Ramos (cell line): ENCODE measurements around the gene TEKT4.
"Not testable (repeated sequence)": the region's sequence is repeated elsewhere in the genome, so short reads cannot be mapped to it uniquely, and the experiment has no call there.

Experiments used
- in situ Hi-C: fragments of 300-500 bp; cut with MboI; formaldehyde crosslinking; loops from one replicate; pipeline ENCODE4 v1.14.3; 2022; ENCODE audit warnings: low sequenced_read_pairs; ENCODE audit not compliant: unreplicated experiment

Gene TEKT4, protein sequence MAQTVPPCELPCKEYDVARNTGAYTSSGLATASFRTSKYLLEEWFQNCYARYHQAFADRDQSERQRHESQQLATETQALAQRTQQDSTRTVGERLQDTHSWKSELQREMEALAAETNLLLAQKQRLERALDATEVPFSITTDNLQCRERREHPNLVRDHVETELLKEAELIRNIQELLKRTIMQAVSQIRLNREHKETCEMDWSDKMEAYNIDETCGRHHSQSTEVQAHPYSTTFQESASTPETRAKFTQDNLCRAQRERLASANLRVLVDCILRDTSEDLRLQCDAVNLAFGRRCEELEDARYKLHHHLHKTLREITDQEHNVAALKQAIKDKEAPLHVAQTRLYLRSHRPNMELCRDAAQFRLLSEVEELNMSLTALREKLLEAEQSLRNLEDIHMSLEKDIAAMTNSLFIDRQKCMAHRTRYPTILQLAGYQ

DNA sequence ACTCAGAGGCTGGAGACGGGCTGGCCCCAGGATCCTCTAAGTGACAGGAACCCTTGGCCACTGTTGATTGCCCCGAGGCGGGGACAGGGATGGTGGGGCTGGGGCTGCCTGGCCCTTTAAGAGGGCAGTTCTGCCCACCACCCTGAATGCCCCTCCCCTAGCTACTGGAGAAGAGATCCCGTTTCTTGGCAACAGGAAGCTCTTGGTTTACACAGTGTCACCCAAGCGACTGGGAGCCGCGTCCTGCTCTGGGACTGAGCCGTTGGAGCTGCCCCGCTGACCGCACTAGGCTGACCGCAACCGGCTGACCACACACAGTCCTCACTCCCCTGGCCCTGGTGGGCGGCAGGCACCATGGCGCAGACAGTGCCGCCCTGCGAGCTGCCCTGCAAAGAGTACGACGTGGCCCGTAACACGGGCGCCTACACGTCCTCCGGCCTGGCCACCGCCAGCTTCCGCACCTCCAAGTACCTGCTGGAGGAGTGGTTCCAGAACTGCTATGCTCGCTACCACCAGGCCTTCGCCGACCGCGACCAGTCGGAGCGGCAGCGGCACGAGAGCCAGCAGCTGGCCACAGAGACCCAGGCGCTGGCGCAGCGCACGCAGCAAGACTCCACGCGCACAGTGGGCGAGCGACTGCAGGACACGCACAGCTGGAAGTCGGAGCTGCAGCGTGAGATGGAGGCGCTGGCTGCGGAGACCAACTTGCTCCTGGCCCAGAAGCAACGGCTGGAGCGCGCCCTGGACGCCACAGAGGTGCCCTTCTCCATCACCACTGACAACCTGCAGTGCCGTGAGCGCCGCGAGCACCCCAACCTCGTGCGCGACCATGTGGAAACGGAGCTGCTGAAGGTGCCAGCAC lies at the start of gene TEKT4:
Gene TEKT4 (plus strand): TSS at position 205 of the 862 bp plus-strand sequence. CDS start 150 bp downstream, at position 355.
- in situ Hi-C loops: no loop called here

DNA sequence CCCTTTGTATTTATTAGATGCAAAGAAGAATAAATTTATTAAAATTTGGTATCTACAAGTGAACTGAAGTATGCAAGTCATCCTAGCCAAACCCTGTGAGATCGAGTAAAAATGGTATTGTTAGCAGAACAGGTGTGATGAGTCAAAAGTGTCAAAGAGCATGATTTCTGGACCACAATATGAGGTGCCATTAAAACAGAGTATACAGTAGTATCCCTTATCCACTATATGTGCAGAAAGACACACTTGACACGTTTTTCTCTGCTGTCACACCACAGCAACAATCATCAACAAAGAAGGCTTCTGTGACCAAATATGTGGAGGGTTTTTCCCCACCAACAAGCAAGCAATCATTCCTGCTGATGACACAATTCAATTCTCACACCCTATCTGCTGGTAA lies 32.0 kb upstream of the TEKT4 start:
- in situ Hi-C loops: not testable (repeated sequence)

- in situ Hi-C loops: not testable (repeated sequence)
These were observed 14.4 kb upstream of the TEKT4 start for GRCh38 chr2:94856856-94857255.

GRCh38 chr2:94857367-94858162 lies 13.7 kb upstream of the TEKT4 start:
- in situ Hi-C loops: not testable (repeated sequence)

DNA sequence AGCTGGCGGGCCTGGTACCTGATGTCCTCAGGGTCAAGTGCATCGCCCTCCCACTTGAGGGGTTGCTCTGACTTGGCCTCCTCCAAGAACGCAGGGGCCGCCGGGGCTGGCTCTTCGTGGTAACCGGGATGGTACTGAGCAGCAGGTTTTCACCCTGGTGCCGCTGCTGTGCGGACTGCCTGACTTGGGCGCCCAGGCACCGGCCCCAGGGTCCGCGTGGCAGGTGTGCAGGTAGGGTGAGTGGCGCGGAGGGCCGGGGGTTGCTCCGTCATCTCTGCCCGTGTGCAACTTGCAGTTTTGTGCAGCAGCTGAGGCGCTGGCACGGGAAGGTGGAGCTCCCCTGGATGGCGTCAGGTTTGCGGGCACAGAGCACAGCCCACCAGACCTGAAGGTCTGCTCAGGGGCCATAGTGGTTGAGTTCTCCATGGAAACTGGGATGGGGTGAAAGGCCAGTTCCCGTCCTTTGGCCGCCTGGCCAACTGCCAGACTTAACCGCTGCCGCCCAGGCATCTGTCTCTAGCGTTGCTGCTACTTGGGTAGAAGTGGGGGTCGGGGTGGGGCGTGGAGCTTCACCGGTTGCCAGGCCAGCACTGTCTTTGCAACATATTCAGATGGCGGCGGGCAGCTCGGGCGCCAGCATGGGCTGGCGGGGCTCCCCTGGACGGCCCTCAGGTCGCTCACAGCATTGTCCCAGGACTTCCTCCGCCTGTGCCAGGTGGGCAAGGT lies 12.9 kb upstream of the TEKT4 start:
- in situ Hi-C loops: not testable (repeated sequence)

- in situ Hi-C loops: no loop called here
These were observed 9.7 kb upstream of the TEKT4 start for GRCh38 chr2:94861308-94862152.

DNA sequence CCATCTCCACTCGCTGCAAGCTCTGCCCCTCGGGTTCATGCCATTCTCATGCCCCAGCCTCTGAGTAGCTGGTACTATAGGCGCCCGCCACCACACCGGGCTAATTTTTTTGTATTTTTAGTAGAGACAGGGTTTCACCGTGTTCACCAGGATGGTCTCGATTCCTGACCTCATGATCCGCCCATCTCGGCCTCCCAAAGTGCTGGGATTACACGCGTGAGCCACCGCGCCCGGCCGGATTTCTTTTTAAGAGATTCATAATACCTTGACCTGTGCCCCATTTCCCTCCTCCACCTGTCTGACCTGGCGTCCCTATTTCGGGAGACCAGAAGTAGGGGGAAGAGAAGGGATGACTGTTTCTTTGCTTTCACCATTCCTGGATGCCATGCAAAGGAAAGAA lies 8.3 kb upstream of the TEKT4 start:
- in situ Hi-C loops: not testable (repeated sequence)

DNA sequence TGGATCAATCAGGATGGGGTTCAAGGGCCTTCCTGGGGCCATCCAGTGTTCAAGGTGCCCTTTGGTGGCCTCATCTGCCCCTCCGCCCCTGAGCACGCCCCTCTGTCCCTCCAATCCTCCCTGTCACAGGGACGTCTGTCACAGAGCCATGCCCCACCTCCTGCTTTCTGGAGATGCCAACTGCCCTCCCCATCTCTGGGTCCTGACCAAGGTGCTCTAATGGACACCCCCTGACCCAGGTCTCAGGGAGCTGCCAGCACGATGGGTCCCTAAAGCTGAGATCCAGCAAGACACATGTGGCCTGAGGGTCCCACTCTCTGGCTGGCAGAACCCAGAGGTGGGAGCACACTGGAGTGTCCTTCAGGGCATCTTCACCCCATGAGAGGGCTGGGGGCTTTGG lies 2.1 kb upstream of the TEKT4 start:
- in situ Hi-C loops: no loop called here

DNA sequence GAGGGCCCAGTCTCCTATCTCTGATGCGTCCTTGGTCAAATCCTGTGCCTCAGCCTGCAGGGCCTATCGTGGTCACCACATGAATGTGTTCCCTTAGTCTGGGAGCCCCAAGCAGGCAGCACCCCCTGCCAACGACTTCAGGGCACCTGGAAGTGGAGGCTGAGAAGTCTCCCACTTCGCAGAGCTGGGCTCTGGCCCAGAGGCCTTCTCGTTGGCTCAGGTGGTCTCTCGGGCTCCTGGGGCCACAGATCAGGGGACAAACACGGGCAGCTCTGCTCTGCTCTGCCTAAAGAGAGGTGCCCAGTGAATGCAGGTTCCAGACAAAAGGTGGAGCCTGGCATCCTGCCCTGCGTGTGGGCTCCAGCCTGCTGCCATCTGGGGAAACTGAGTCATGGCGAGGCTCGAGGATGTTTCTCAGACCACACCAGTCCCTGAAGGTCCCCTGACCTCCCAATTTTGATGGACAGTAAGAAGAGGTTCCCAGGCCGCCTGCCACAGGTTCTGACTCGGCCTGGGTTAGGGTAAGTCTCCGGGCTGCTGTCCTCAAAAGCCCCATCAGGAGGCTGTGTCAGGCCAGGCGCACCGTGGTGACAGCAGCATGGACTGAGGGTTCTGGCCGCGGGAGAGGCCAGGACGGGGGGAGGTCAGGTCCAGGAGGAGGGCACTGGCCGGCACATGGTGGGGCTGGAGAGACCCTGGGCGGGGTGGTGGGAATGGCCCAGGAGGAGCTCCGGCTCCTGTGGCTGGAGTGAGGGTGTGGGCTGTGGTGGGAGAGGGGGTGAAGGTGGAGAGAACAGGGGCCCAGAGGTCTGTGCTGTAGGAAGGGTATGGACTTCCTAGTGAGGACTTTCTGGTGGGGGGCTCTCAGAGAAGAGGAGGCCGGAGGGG lies 1.4 kb upstream of the TEKT4 start:
- in situ Hi-C loops: no loop called here

GRCh38 chr2:94870440-94871225 lies 597 bp upstream of the TEKT4 start:
- in situ Hi-C loops: no loop called here

DNA sequence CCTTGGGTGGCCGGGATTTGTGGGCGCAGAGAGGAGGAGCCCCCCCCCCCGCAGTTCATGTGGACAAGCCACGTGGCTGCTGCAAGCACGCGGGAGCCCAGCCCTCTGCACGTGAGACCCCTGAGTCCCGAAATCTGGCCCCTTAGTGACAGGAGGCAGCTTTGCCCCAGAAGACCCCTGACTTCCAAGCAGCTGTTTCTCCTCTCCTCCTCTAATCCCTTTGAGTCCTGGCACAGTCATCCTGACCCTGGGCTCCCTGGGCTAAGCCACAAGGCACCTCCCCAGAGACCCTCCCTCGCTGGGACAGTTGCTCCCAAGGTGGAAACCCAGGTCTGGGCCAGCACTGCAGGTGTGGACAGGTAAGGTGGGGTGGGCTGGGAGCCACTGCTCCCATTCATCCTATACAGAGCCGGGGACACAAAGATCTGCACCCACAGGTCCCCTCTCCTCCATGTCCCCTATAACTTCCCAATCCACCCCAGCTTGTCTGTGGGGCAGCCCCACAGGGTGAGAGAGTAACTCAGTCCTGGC lies 923 bp downstream of the TEKT4 start:
- in situ Hi-C loops: no loop called here

DNA sequence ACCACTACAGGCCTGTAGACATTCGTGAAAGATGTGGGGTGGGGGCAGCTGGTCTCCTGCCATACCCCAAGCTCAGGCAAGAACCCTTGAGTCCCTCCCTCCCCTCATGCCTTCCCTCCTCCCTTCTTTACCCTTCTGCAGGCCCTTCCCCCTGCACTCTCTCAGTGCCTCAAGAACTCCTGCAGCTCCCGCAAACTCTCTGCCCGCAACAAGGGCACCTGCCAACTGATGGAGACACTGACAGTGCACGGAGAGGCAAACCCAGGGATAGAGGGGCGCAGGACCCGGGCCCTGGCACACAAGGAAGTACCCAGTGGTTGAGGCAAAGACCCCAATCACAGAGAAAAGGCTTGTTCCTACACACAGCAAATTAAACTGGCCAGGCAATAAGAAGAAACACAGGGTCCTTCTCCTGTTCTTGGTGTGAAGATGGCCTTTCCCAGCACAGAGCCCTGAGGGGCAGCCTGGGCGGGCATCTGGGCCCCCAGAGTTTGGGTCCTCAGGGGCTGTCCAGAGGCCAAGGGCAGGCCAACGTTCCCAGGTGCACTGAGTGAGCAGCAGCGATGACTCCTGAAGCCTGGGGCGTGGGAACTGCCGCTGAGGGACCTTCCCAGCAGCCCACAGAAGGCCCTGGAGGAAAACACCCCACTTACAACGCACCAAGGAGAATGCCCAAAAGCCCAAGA lies 1.6 kb downstream of the TEKT4 start:
- in situ Hi-C loops: no loop called here

DNA sequence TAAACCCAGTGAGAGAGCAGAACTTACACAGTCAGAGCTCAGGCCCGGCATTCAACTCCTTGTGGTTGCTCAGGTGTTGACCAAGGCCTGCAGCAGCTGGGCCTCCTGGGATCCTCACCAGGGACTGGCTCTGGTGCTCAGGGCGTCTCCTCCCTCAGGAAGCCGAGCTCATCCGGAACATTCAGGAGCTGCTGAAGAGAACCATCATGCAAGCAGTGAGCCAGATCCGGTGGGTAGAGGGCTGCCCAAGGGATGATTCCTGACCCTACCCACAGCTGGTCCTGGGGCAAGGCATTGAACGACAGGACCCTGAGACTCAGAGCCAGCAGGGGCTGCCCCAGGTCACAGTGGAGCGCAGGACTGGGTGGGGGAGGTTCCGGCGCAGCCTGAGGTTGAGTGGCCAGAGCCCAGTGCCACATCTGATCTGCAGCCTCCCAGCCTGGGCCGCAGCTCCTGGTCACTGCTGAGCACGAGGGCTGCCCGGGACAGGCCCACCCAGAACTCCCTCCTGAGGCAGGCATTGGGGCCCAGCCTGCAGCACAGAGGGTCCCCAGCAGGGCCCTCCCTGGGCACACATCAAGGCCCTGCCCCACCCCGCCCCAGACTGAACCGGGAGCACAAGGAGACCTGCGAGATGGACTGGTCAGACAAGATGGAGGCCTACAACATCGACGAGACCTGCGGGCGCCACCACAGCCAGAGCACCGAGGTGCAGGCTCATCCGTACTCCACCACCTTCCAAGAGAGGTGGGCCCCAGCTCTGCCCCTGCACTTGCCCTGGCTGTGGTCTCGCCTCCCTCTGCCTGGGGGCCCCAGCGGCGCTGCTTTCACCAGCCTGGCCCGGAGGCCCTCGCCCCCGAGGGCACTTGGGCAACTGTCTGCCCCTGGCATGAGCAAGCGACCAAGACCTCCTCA lies 2.4 kb downstream of the TEKT4 start:
- in situ Hi-C loops: no loop called here

- in situ Hi-C loops: no loop called here
These were observed 3.2 kb downstream of the TEKT4 start for GRCh38 chr2:94874277-94874997.
